Measurements from ENCODE around the gene ZFP91.

GRCh38 chr11:58546841-58547240 lies 32.0 kb upstream of the ZFP91 start:
- TF ChIP-seq IRF2 (CRISPR knock-in tag; IDR thresholded peaks at IDR 0.05) (no peak), ZNF184 (CRISPR knock-in tag; IDR thresholded peaks at IDR 0.05) (no peak), FOXM1 (IDR thresholded peaks at IDR 0.05; ENCODE audit: low read depth) (no peak), FOXM1 (CRISPR knock-in tag; IDR thresholded peaks at IDR 0.05; ENCODE audit: low read depth) (no peak), MAX (CRISPR knock-in tag; IDR thresholded peaks at IDR 0.05) (no peak), CTCF (IDR thresholded peaks at IDR 0.05 in 2 of 3, conservative IDR thresholded peaks at IDR 0.05 in 1 of 3; ENCODE audit: insufficient read depth in 2 of 3, low read depth in 1 of 3, low read length in 3 of 3) (no peak), PHF8 (IDR thresholded peaks at IDR 0.05; ENCODE audit: borderline replicate concordance, low read length) (no peak), WHSC1 (IDR thresholded peaks at IDR 0.05; ENCODE audit: low read length) (no peak), TOE1 (IDR thresholded peaks at IDR 0.05; ENCODE audit: borderline replicate concordance) (no peak), TOE1 (CRISPR knock-in tag; IDR thresholded peaks at IDR 0.05; ENCODE audit: borderline replicate concordance, low read depth) (no peak), ZBTB11 (CRISPR knock-in tag; IDR thresholded peaks at IDR 0.05) (no peak), CBFA2T2 (conservative IDR thresholded peaks at IDR 0.05) (no peak), MBD1 (CRISPR knock-in tag; IDR thresholded peaks at IDR 0.05) (no peak), HNRNPL (IDR thresholded peaks at IDR 0.05; ENCODE audit: low read depth, low read length) (no peak)

Measured in K562 (cell line).